Upper lobe of left lung (tissue), 6 donors: Measurements from ENCODE around the gene CLEC1A. TPM values are rescaled to one million over a fixed set of nuclear protein-coding genes. Genes with fewer than 3 reads are reported as not detected.

Source experiments
- ATAC-seq, 2 donors: fragments of 200-7000 bp; cut with Tn5 transposase; one replicate each; pipeline ENCODE4 v1.9.1; 2022; ENCODE audit warnings: mild to moderate bottlenecking in 2 of 2, moderate library complexity in 2 of 2; ENCODE audit not compliant: low FRiP score in 2 of 2
- DNase-seq, 2 donors: peaks; one replicate each; pipeline ENCODE4 v3.0.0-alpha.2; 2019 to 2020
- H3K27ac ChIP-seq, 4 donors: fragments of 200-600 bp; sonication (generic); one replicate each; pipeline ENCODE4 v1.5.1; 2016 to 2019
- H3K27me3 ChIP-seq, 4 donors: fragments of 200-600 bp; sonication (generic); one replicate each; pipeline ENCODE4 v1.5.1; 2017 to 2019
- H3K36me3 ChIP-seq, 4 donors: fragments of 200-600 bp; sonication (generic); one replicate each; pipeline ENCODE4 v1.5.1; 2016 to 2019
- H3K4me1 ChIP-seq, 4 donors: fragments of 200-600 bp; sonication (generic); one replicate each; pipeline ENCODE4 v1.5.1; 2018 to 2019
- H3K4me3 ChIP-seq, 4 donors: fragments of 200-600 bp; sonication (generic); one replicate each; pipeline ENCODE4 v1.5.1; 2017 to 2019; ENCODE audit warnings: mild to moderate bottlenecking in 2 of 4, moderate library complexity in 1 of 4
- H3K9me3 ChIP-seq, 4 donors: fragments of 200-600 bp; sonication (generic); one replicate each; pipeline ENCODE4 v1.5.1; 2018 to 2019
- CTCF ChIP-seq, 6 experiments: fragments of 450-650 bp in 4 of 6; fragments of 200-600 bp in 2 of 6; sonication (generic) in 2 of 6; IDR thresholded peaks; one replicate each; pipeline ENCODE4 v1.5.1; 2016 to 2019; ENCODE audit warnings: antibody characterized with exemption in 6 of 6
- EP300 ChIP-seq, 4 donors: sonication (generic); formaldehyde crosslinking; IDR thresholded peaks; one replicate each; pipeline ENCODE4 v1.5.1; 2017; ENCODE audit warnings: antibody characterized with exemption in 4 of 4, control low read depth in 2 of 4
- POLR2A ChIP-seq, 4 donors: fragments of 450-650 bp; IDR thresholded peaks; one replicate each; pipeline ENCODE4 v1.5.1; 2016 to 2017; ENCODE audit warnings: antibody characterized with exemption in 4 of 4, mild to moderate bottlenecking in 2 of 4
- POLR2AphosphoS5 ChIP-seq, 2 donors: sonication (generic); formaldehyde crosslinking; IDR thresholded peaks; one replicate each; pipeline ENCODE4 v1.5.1; 2017; ENCODE audit warnings: antibody characterized with exemption in 2 of 2
- WGBS, 2 donors: methylation state at CpG; one replicate each; pipeline ENCODE4 v1.1.5; 2017 to 2018; 5-methylcytosine and 5-hydroxymethylcytosine counted together
- total RNA-seq, 6 donors: library from RNA; depleted of rRNA in 4 of 6; stranded (reverse); fragments of >200 nt in 4 of 6; gene quantifications; one replicate each; pipeline versions ENCODE4 v1.1.0 to v1.2.1, GENCODE V29; 2016 to 2021
- donor health status: DM: no; HTN: no; CAD: no; lungs with moderate emphysema.
- donor health status: DM: no; HTN: yes; CAD: no; lungs with severe emphysema.

Gene CLEC1A
- total RNA-seq, 6 donors from 2014 or later, result 3.9 to 13.0 (median 6.3) TPM

- Histone ChIP-seq H3K4me1 (peaks cover 3 to 23% (median 7%) of the 10 kb centered on the region in 4 donors), H3K4me3 (no peak overlapping the region), H3K9me3 (no peaks in the 10 kb centered on the region), H3K27me3 (no peaks in the 10 kb centered on the region), H3K36me3 (peaks cover 0 to 5% (median 0%) of the 10 kb centered on the region in 4 donors), H3K27ac (peak overlapping the region; percentile 55 to 87 (median 74))
- peak in 1 of 2 donors; percentile 79 for ATAC-seq
- TF ChIP-seq POLR2AphosphoS5 (IDR thresholded peaks at IDR 0.05) (peak in 1 of 2 donors; percentile 70), POLR2A (IDR thresholded peaks at IDR 0.05) (peak in 1 of 4 donors; percentile 14), EP300 (IDR thresholded peaks at IDR 0.05) (peak in 1 of 4 donors; percentile 11), CTCF (IDR thresholded peaks at IDR 0.05) (no peak)
- DNase-seq, result no peak
- WGBS, 2 donors, result 49 to 53% methylated on average over 1 of the region's 1 CpG
Measured at GRCh38 chr12:10068644-10069043, 30.1 kb downstream of the CLEC1A start.

- Histone ChIP-seq H3K27ac (peak overlapping the region; percentile 55 to 87 (median 74)), H3K4me1 (peaks cover 3 to 23% (median 7%) of the 10 kb centered on the region in 4 donors), H3K27me3 (no peaks in the 10 kb centered on the region), H3K4me3 (no peak overlapping the region), H3K9me3 (no peaks in the 10 kb centered on the region), H3K36me3 (peaks cover 0 to 4% (median 1%) of the 10 kb centered on the region in 4 donors)
- no peak for DNase-seq
- ATAC-seq, result peak in 1 of 2 donors; percentile 62
- TF ChIP-seq EP300 (IDR thresholded peaks at IDR 0.05) (peak in 3 of 4 donors; percentile 54 to 88 (median 81)), POLR2A (IDR thresholded peaks at IDR 0.05) (peak in 1 of 4 donors; percentile 14), CTCF (IDR thresholded peaks at IDR 0.05) (no peak), POLR2AphosphoS5 (IDR thresholded peaks at IDR 0.05) (peak; percentile 68 to 82)
- 11 to 14% methylated on average over 3 of the region's 3 CpGs for WGBS, 2 donors
Measured at GRCh38 chr12:10067942-10068341, 30.8 kb downstream of the CLEC1A start.

- Histone ChIP-seq H3K27me3 (no peaks in the 10 kb centered on the region), H3K4me1 (peaks cover 3 to 23% (median 7%) of the 10 kb centered on the region in 4 donors), H3K36me3 (peaks cover 0 to 4% (median 1%) of the 10 kb centered on the region in 4 donors), H3K4me3 (no peak overlapping the region), H3K27ac (peak overlapping the region in 3 of 4 donors; percentile 71 to 87 (median 77)), H3K9me3 (no peaks in the 10 kb centered on the region)
- WGBS, 2 donors, result 73 to 75% methylated on average over 4 of the region's 4 CpGs
- no peak for ATAC-seq
- no peak for TF ChIP-seq CTCF (IDR thresholded peaks at IDR 0.05)
- no peak for TF ChIP-seq POLR2A (IDR thresholded peaks at IDR 0.05)
- no peak for TF ChIP-seq POLR2AphosphoS5 (IDR thresholded peaks at IDR 0.05)
- TF ChIP-seq EP300 (IDR thresholded peaks at IDR 0.05), result no peak
- no peak for DNase-seq
Measured at GRCh38 chr12:10067264-10067663, 31.5 kb downstream of the CLEC1A start.

- TF ChIP-seq POLR2A (IDR thresholded peaks at IDR 0.05) (no peak), CTCF (IDR thresholded peaks at IDR 0.05) (no peak), EP300 (IDR thresholded peaks at IDR 0.05) (no peak), POLR2AphosphoS5 (IDR thresholded peaks at IDR 0.05) (no peak)
- 82 to 84% methylated on average over 4 of the region's 4 CpGs for WGBS, 2 donors
- no peak overlapping the region for H3K4me3 ChIP-seq
- no peak for DNase-seq
- no peaks in the 10 kb centered on the region for H3K27me3 ChIP-seq
- H3K9me3 ChIP-seq, result no peaks in the 10 kb centered on the region
- H3K36me3 ChIP-seq, result peaks cover 0 to 3% (median 0%) of the 10 kb centered on the region in 4 donors
- peak overlapping the region in 1 of 4 donors; percentile 56 for H3K27ac ChIP-seq
- ATAC-seq, result no peak
- H3K4me1 ChIP-seq, result peaks cover 3 to 23% (median 7%) of the 10 kb centered on the region in 4 donors
Measured at GRCh38 chr12:10065241-10065640, 33.5 kb downstream of the CLEC1A start.

GRCh38 chr12:10058387-10058786 is 40.4 kb downstream of the CLEC1A start:
- H3K4me1 ChIP-seq, result no peaks in the 10 kb centered on the region
- H3K36me3 ChIP-seq, result peaks cover 0 to 3% (median 0%) of the 10 kb centered on the region in 4 donors
- WGBS, 2 donors, result 84 to 86% methylated on average over 5 of the region's 5 CpGs
- H3K9me3 ChIP-seq, result no peaks in the 10 kb centered on the region
- DNase-seq (no peak), ATAC-seq (no peak)
- TF ChIP-seq CTCF (IDR thresholded peaks at IDR 0.05) (no peak), EP300 (IDR thresholded peaks at IDR 0.05) (no peak), POLR2A (IDR thresholded peaks at IDR 0.05) (no peak), POLR2AphosphoS5 (IDR thresholded peaks at IDR 0.05) (no peak)
- H3K4me3 ChIP-seq, result no peak overlapping the region
- no peak overlapping the region for H3K27ac ChIP-seq
- H3K27me3 ChIP-seq, result no peaks in the 10 kb centered on the region
